HG03439 (cell line): ENCODE results near the gene USP17L5.
"Not testable (repeated sequence)": the region's sequence is repeated elsewhere in the genome, so short reads cannot be mapped to it uniquely, and the experiment has no call there.

Experiments used
- ATAC-seq: cut with Tn5 transposase; IDR thresholded peaks from one replicate; pipeline ENCODE4 v1.9.1; 2021; ENCODE audit warnings: mild to moderate bottlenecking, moderate library complexity; ENCODE audit not compliant: unreplicated experiment

The USP17L5 gene, protein sequence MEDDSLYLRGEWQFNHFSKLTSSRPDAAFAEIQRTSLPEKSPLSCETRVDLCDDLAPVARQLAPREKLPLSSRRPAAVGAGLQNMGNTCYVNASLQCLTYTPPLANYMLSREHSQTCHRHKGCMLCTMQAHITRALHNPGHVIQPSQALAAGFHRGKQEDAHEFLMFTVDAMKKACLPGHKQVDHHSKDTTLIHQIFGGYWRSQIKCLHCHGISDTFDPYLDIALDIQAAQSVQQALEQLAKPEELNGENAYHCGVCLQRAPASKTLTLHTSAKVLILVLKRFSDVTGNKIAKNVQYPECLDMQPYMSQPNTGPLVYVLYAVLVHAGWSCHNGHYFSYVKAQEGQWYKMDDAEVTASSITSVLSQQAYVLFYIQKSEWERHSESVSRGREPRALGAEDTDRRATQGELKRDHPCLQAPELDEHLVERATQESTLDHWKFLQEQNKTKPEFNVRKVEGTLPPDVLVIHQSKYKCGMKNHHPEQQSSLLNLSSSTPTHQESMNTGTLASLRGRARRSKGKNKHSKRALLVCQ

GRCh38 chr4:9339103-9339502, at the start of gene USP17L5:
Gene USP17L5, plus strand, starts transcription at chr4:9339403. Its CDS starts 0 bp downstream, at chr4:9339403.
- ATAC-seq = not testable (repeated sequence)

DNA sequence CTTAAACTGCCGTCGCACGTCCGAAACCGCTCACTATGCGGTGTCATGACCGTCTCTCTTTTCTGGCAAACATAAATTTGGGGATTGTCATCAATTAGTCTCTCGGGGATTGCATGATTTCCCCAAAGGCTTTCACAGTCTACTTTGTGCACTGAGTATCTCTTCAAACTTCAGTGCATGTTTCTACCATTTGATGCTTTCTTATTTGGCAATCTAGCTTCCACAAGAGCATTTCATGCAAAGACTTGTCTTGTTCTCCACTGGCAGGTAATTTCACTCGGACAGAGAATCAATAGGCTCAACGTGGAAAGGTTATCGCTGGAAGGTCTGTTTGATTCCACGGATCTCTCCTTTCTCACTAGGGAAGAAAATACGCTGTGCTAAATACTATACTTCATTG, 15.0 kb upstream of the USP17L5 start:
- not testable (repeated sequence) for ATAC-seq

DNA sequence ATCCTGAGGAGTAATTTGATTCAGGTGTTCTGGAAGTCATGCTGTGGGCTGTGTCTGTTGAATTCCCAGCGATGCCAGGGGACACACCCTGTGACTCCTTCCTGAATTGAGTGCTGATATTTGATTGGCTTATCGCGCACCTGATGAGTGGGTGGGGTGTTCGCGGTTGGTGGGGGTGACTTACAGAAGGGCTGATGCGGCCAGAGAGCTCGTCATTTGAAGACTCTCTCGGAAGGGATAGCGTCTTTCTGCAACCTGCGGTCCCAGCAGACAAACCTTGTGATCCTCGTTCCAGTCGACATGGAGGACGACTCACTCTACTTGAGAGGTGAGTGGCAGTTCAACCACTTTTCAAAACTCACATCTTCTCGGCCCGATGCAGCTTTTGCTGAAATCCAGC, 14.3 kb upstream of the USP17L5 start, which contains the start of gene USP17L24:
Gene USP17L24, plus strand, starts transcription at position 301 of the 400 bp plus-strand sequence. Its CDS starts 0 bp downstream, at position 301.
- ATAC-seq = not testable (repeated sequence)

GRCh38 chr4:9329611-9330010, 9.6 kb upstream of the USP17L5 start, which contains the start of gene USP17L25:
Gene USP17L25, plus strand, starts transcription at chr4:9329911. Its CDS starts 0 bp downstream, at chr4:9329911.
- not testable (repeated sequence) for ATAC-seq

GRCh38 chr4:9334358-9334757, 4.8 kb upstream of the USP17L5 start, which contains the start of gene USP17L26:
Gene USP17L26, plus strand, starts transcription at chr4:9334658. Its CDS starts 0 bp downstream, at chr4:9334658.
- not testable (repeated sequence) for ATAC-seq

- ATAC-seq = not testable (repeated sequence)
Observed at GRCh38 chr4:9343848-9344247, 4.6 kb downstream of the USP17L5 start, which contains the start of gene USP17L27. Gene USP17L27, plus strand, starts transcription at chr4:9344148. Its CDS starts 0 bp downstream, at chr4:9344148.

GRCh38 chr4:9348593-9348992, 9.4 kb downstream of the USP17L5 start, which contains the start of gene USP17L28:
Gene USP17L28, plus strand, starts transcription at chr4:9348893. Its CDS starts 0 bp downstream, at chr4:9348893.
- not testable (repeated sequence) for ATAC-seq

- not testable (repeated sequence) for ATAC-seq
Observed at GRCh38 chr4:9350866-9351265, 11.7 kb downstream of the USP17L5 start.

GRCh38 chr4:9353338-9353737, 14.1 kb downstream of the USP17L5 start, which contains the start of gene USP17L29:
Gene USP17L29, plus strand, starts transcription at chr4:9353638. Its CDS starts 0 bp downstream, at chr4:9353638.
- not testable (repeated sequence) for ATAC-seq

DNA sequence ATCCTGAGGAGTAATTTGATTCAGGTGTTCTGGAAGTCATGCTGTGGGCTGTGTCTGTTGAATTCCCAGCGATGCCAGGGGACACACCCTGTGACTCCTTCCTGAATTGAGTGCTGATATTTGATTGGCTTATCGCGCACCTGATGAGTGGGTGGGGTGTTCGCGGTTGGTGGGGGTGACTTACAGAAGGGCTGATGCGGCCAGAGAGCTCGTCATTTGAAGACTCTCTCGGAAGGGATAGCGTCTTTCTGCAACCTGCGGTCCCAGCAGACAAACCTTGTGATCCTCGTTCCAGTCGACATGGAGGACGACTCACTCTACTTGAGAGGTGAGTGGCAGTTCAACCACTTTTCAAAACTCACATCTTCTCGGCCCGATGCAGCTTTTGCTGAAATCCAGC, 23.6 kb downstream of the USP17L5 start, which contains the start of gene USP17L30:
Gene USP17L30, plus strand, starts transcription at position 301 of the 400 bp plus-strand sequence. Its CDS starts 0 bp downstream, at position 301.
- not testable (repeated sequence) for ATAC-seq

DNA sequence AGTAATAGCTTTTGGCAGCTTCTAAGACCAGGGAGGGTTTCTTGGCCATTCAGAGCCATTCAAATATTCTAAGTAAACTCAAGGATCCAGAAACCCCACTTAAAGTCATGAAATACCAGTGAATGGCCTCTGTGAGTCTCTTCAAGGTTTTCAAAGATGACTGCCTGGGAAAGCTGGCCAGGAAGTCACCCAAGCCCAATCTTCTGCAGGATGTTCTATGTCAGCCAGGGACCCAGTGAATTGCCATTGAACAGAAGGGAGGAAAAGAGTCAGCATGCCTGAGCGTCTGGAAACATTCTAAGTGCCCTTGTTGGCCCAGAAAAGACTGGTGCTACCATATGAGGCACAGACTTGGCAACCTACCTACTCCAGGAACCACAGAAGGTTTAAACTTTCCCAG, 40.7 kb downstream of the USP17L5 start:
- not testable (repeated sequence) for ATAC-seq

GRCh38 chr4:9381012-9381534, 41.9 kb downstream of the USP17L5 start:
- ATAC-seq = not testable (repeated sequence)

GRCh38 chr4:9384126-9384525, 44.9 kb downstream of the USP17L5 start:
- no peak for ATAC-seq

- not testable (repeated sequence) for ATAC-seq
Observed at GRCh38 chr4:9389001-9389400, 49.8 kb downstream of the USP17L5 start.
